GM19025 (cell line): ENCODE measurements around the gene AGT.
"Not testable (repeated sequence)": the region's sequence is repeated elsewhere in the genome, so short reads cannot be mapped to it uniquely, and the experiment has no call there.

Experiments
- ATAC-seq: cut with Tn5 transposase; IDR thresholded peaks from one replicate; pipeline ENCODE4 v1.9.1; 2021; ENCODE audit warnings: mild to moderate bottlenecking, low read depth, moderate library complexity; ENCODE audit not compliant: unreplicated experiment

AGT gene

GRCh38 chr1:230694991-230695390, 18.9 kb downstream of the AGT start:
- ATAC-seq = no peak

DNA sequence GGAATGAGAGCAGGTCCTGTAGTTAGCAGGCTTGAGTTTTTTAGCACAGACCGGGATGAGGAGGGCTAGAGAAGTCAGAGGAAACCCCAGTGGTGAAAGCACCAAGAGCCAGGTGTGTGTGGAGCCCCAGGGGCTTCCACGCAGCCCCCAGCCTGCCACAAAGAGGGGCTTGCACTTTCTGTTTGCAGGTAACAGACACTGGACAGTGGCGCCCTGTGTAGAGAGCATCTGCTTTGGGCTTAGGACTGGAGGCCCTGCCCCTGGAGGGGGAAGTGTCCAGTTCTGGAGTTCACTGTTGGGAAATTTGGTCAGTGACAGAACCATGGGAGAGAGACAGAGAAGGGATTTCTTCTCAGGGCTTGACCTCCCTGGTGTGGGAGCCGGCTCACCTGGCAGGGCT, 19.5 kb downstream of the AGT start:
- no peak for ATAC-seq

- ATAC-seq = no peak
These were observed 20.1 kb downstream of the AGT start for GRCh38 chr1:230693777-230694176.

DNA sequence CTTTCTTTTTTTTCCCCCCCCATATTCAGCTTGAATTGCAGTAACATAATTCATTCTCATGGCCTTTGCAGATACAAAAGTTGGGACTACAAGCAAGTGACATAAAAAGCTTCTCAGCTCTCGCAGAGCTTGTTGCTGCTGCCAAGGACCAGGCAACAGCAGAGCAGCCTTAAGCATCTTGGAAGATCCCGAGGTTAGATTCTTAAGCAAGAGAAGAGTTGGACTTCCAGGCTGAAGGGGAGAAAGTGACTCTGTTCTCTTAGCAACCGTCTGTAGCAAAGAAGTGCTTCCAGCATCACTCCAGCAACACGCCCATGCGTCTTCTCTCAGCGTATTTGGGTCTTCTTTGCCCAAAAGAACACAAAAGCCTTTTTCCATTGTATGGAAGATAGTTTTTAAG, 20.7 kb downstream of the AGT start:
- no peak for ATAC-seq

DNA sequence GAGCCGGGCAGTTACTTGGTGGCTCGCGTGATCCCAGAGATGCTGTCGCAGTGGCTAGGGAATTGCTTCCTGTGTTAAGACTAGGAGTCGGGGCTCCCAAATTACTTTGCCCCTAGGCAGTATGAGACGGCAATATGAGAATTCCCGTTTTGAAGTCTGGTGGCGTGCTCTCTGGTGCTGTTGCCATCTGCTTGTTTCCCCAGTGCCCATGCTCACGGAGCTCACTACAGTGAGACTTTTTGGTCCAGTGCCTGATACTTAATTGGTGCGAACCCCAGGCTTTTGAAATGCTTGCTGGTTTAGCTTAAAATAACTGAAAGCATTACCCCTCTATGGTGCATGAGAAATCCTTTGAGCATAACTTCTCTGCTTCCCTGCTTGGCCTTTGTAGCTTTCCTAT, 22.3 kb downstream of the AGT start:
- ATAC-seq = no peak

- no peak for ATAC-seq
These were observed 23.8 kb downstream of the AGT start for GRCh38 chr1:230690101-230690500.

DNA sequence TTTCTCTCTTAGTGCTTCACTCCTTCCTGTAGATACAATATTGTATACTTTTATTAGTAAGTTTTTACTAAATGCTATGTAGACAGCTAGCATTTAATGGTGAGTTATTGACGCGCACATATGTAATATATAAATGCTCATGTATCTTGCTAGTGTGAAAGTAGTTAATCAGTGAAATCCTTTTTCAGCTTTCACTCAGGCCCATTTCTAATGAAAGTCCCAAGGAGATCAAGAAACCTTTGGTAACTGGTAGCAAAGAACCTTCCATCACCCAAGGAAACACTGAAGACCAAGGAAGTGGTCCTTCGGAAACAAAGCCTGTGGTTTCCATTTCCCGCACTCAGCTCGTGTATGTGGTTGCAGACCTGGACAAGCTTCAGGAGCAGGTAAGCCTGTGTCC, 27.2 kb downstream of the AGT start:
- ATAC-seq = no peak

- no peak for ATAC-seq
These were observed 28.9 kb downstream of the AGT start for GRCh38 chr1:230684998-230685397.

DNA sequence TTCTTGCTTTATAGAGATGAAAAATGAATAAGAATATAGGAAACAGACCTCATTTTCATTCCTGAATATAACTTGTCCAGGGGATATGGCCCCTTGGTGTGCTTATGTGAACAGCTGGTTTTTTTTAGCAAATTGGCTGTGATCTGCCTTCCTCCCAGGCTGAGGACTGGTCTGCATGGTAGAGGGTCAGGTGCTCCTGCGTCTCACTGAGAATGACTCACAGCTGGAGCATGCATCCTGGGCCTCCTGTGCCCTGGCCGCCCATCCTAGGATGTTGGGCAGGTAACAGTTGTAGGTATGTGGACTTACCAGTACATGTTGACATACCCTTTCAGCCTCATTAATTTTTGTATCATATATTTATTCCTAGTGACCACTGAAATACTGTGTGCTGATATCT, 29.8 kb downstream of the AGT start:
- no peak for ATAC-seq

DNA sequence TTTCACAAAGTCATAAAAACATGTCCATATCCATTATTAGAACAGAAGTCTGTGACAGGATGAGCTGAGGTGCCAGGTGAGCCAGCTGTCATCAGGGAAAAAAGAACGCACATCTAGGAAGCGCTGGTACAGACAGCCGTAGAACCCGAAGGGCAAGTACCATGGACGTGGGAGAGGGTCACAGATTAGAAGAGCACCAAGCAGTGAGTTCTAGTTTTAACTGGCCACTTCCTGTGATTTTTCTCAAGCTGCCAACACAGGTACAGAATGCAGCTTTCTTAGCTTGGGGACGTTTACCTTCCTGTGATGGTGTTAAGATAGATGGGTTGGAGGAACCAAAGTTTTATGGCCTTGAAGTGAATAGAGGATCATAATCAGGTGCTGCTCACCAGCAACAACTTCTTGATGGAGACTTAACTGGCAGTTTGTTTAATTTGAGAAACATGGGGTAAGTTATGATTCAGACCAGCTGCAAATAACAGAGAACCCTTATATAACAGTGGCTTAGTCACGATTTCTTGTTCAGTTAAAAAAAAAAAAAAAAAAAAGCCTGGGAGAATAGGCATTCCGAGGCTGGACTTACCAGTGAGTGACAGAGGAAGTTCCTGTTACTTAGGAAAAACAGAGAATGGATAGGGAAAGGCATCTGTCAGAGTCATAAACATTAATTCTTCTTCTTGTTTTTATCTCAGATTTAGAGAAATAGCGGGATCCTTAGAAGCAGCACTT, 30.9 kb downstream of the AGT start:
- ATAC-seq = no peak

DNA sequence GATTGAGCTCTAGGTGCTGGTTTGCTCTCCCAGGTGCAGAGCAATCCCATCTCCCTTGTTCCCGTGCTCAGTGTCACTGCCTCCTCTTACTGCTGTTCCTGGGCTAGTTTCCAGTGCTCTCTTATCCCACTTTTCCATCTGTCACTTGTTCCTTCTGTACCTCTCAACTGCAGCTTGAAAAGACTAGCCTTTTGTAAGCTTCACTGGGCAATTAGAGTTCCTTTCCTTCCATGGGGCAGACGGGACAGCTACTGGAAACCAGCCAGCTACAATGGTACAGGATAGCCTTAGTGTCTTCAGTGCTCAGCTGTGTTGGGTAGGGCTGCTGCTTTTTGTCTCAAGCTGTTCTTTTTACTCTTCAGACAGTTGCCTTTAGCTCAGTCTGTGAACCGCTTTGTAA, 31.6 kb downstream of the AGT start:
- ATAC-seq = no peak

DNA sequence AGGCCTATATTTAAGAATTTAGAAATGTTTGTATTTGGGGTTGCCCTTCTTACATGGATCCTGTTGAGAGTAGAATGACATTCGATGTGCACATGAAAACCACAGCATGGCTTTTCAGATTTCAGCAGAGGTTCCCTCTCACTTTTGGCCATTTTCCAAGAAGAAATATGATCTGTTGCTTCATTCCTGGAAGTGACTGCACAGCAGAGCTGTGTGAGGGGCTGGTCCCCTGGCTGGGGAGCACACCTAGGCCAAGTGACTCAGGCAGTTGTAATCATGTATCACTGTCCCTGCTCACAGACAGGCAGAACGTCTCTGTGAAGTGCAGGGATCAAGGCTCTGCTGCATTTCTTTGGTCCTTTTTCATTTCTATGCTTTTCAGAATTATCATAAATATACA, 32.3 kb downstream of the AGT start:
- no peak for ATAC-seq

- ATAC-seq = no peak
These were observed 33.5 kb downstream of the AGT start for GRCh38 chr1:230680300-230681025.

DNA sequence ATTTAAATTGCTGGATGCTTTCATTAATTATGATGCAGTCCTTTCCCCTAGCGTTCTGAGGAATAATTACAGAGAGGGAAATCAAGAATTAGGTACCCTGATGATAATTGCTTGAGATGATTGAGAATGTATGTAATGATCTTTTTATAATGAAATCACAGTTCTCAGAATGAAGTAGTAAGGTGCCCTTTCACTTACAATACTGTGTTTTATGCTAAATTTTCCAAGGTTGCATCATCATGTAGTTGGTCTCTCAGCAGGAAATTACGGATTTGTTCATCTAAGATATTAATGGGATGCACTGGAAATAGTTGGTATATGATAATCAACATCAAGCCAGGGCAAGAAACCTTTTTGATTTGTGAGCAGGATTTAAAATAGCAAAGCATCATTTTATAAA, 34.1 kb downstream of the AGT start:
- ATAC-seq = no peak

GRCh38 chr1:230679192-230679591, 34.7 kb downstream of the AGT start:
- ATAC-seq = no peak

- ATAC-seq = no peak
These were observed 36.7 kb downstream of the AGT start for GRCh38 chr1:230677200-230677599.

DNA sequence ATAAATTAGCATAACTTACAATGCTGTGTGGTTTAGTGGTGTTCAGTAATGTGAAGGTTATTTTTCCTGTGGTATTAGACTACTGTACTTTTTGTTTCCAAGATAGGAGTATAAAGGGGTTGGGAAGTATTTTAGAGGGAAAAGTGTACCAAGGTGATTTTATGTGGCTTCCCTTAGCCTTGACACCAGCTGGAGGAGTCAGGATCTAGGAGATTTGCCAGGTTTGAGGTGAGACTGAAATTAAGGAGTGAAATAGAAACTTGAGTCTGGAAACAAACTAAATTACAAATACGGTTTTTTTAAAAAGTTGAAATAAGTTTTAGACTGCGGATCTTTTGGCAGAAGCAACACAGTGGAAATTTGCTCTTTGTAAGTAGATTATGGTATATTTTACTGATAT, 39.3 kb downstream of the AGT start:
- ATAC-seq = no peak

GRCh38 chr1:230669543-230669942, 44.4 kb downstream of the AGT start:
- ATAC-seq = no peak

- no peak for ATAC-seq
These were observed 45.7 kb downstream of the AGT start for GRCh38 chr1:230668227-230668626.

GRCh38 chr1:230661976-230662375, 51.9 kb downstream of the AGT start:
- ATAC-seq = no peak

DNA sequence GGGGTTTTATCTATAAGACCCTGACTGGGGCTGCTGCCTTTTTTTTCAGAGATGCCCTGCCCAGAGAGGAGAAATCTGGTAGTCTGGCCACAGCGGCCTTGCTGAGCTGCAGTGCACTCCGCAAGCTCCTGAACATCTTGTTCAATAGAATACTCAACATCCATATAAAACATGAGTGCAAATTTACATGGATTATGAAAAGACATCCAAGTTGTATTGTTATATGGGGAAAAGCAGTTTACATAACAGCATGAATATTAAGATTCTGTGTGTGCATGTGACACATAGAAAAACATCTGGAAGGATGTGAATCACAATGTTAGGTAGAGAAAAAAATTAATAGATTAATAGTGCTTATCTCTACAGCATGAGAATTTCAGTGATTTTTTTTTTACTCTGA, 55.2 kb downstream of the AGT start:
- no peak for ATAC-seq

GRCh38 chr1:230658103-230658502, 55.8 kb downstream of the AGT start:
- not testable (repeated sequence) for ATAC-seq
